Osteocyte (in vitro differentiated cells): ENCODE measurements around the gene CRAT. TPM values are rescaled to one million over a fixed set of nuclear protein-coding genes. Genes with fewer than 3 reads are reported as not detected.

ENCODE experiments used
- DNase-seq: peaks from one replicate; pipeline ENCODE4 v3.0.0; 2021; ENCODE audit warnings: mixed read lengths; ENCODE audit not compliant: unreplicated experiment; ENCODE audit errors: extremely low spot score
- H3K27ac Mint-ChIP-seq: one replicate; pipeline ENCODE4 v1.8.0; 2021; ENCODE audit warnings: mild to moderate bottlenecking, mixed read lengths; ENCODE audit not compliant: unreplicated experiment
- H3K27me3 Mint-ChIP-seq: one replicate; pipeline ENCODE4 v1.8.0; 2021; ENCODE audit warnings: mixed read lengths; ENCODE audit not compliant: unreplicated experiment
- H3K36me3 Mint-ChIP-seq: one replicate; pipeline ENCODE4 v1.8.0; 2021; ENCODE audit warnings: mixed read lengths; ENCODE audit not compliant: unreplicated experiment
- H3K4me1 Mint-ChIP-seq: one replicate; pipeline ENCODE4 v1.8.0; 2021; ENCODE audit warnings: mixed read lengths; ENCODE audit not compliant: unreplicated experiment
- H3K4me3 Mint-ChIP-seq: one replicate; pipeline ENCODE4 v1.8.0; 2021; ENCODE audit warnings: mild to moderate bottlenecking, moderate library complexity, mixed read lengths; ENCODE audit not compliant: unreplicated experiment
- H3K9me3 Mint-ChIP-seq: one replicate; pipeline ENCODE4 v1.8.0; 2021; ENCODE audit warnings: mixed read lengths; ENCODE audit not compliant: unreplicated experiment
- total RNA-seq: library from RNA; stranded (reverse); gene quantifications from 2 replicates; pipeline ENCODE4 v1.2.1, GENCODE V29; 2021
- TF ChIP-seq, protein P1 (sequence below): fragments of 200-600 bp; sonication (generic); IDR thresholded peaks from 2 replicates; pipeline ENCODE4 v1.5.0; 2021; ENCODE audit warnings: antibody characterized with exemption, mild to moderate bottlenecking, moderate library complexity

Gene CRAT
- total RNA-seq, 1 donor from 2014 or later: 55.1 TPM

DNA sequence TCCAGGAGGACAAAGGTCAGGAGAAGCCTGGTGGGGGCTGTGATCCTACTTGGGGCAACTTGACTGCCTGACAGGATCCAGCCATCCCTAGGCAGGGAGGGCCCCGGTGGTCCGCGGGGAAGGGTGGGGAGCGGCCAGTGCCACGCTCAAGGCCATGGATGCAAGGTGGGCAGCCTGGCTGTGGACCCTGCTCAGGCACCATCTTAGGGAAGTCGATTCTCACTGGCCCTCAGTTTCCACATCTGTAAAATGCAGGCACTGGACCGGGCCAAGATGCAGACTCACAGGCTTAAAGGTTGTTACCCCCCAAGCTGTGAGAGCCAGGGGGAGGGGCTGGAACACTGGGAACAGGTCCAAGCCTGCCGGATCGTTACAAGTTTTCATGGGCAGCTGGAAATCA lies 38.4 kb downstream of the CRAT start:
- no peak overlapping the region for H3K4me3 Mint-ChIP-seq
- no peaks in the 10 kb centered on the region for H3K27me3 Mint-ChIP-seq
- H3K36me3 Mint-ChIP-seq: peaks cover 8% of the 10 kb centered on the region
- TF ChIP-seq, protein P1, sequence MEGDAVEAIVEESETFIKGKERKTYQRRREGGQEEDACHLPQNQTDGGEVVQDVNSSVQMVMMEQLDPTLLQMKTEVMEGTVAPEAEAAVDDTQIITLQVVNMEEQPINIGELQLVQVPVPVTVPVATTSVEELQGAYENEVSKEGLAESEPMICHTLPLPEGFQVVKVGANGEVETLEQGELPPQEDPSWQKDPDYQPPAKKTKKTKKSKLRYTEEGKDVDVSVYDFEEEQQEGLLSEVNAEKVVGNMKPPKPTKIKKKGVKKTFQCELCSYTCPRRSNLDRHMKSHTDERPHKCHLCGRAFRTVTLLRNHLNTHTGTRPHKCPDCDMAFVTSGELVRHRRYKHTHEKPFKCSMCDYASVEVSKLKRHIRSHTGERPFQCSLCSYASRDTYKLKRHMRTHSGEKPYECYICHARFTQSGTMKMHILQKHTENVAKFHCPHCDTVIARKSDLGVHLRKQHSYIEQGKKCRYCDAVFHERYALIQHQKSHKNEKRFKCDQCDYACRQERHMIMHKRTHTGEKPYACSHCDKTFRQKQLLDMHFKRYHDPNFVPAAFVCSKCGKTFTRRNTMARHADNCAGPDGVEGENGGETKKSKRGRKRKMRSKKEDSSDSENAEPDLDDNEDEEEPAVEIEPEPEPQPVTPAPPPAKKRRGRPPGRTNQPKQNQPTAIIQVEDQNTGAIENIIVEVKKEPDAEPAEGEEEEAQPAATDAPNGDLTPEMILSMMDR: no peak
- no peak overlapping the region for H3K27ac Mint-ChIP-seq
- H3K9me3 Mint-ChIP-seq: no peaks in the 10 kb centered on the region
- H3K4me1 Mint-ChIP-seq: no peaks in the 10 kb centered on the region
- DNase-seq: no peak

DNA sequence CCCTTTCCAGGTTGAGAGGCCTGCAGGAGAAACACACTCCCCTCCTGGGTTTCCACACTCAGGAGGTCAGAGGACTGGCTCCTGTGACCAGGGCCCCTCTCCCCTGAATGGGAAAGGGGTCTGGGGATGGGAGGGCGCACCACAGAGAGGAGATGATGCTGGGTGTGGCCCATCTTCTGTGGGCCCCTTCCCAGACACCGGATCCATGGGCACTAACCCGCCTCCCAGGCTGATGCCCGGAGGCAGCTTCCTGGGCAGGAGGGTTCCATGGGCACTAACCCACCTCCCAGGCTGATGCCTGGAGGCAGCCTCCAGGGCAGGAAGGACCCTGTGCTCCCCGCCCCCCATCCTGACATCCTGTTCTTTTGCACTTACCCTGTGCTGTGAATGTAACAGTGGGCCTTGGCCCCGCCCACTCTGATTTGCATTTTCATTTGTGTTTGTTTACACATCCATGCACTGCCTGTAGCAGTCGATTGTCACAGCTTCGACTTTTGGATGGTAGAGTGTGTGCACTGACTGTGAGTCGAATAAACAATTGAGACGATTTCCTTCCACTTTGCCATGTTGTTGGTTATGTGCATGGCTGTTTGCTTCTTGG lies 39.0 kb downstream of the CRAT start:
- Mint-ChIP-seq H3K36me3 (peaks cover 8% of the 10 kb centered on the region), H3K27ac (no peak overlapping the region), H3K27me3 (no peaks in the 10 kb centered on the region), H3K4me1 (no peaks in the 10 kb centered on the region), H3K9me3 (no peaks in the 10 kb centered on the region), H3K4me3 (no peak overlapping the region)
- DNase-seq: no peak
- TF ChIP-seq, protein P1: no peak

DNA sequence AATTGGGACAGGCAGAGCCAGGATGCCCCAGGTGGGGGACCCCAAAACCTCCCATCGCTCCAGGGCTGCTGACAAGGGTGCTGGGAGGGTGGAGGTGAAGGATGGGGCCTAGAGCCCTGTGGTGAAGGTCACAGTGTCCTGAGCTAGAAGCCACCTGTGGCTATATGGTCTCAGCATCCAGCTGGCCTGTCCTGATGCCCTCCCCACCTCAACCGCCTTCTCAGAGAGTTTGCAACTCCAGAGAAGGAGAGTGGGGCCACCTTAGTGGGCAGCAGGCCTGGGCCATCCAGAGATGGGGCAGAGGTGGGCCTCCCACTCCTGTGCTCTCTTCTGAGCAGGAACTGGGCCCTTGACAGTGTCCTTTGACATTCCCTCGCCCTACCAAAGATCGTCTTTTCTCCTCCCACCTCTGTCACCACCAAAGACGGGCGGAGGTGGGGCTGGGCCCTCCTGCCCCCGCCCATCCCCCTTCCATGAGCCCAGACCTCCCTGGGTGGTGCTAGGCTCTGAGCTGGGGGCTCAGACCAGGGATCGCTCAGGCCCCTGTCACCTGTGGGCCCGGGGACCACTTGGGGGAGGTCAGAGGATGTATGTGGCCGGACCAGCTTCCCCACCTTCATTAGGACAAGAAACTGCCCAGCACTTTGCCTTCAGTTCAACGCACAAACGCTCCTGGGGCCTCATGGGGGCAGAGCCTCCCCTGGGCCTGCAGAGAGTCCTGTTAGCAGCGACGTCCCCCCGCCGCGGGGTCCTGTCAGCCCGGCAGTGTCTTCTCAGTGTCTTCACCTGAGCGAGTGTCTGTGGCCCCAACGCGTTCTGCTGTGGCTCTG lies 39.7 kb downstream of the CRAT start:
- Mint-ChIP-seq H3K27me3 (no peaks in the 10 kb centered on the region), H3K36me3 (peaks cover 9% of the 10 kb centered on the region)
- DNase-seq: no peak

DNA sequence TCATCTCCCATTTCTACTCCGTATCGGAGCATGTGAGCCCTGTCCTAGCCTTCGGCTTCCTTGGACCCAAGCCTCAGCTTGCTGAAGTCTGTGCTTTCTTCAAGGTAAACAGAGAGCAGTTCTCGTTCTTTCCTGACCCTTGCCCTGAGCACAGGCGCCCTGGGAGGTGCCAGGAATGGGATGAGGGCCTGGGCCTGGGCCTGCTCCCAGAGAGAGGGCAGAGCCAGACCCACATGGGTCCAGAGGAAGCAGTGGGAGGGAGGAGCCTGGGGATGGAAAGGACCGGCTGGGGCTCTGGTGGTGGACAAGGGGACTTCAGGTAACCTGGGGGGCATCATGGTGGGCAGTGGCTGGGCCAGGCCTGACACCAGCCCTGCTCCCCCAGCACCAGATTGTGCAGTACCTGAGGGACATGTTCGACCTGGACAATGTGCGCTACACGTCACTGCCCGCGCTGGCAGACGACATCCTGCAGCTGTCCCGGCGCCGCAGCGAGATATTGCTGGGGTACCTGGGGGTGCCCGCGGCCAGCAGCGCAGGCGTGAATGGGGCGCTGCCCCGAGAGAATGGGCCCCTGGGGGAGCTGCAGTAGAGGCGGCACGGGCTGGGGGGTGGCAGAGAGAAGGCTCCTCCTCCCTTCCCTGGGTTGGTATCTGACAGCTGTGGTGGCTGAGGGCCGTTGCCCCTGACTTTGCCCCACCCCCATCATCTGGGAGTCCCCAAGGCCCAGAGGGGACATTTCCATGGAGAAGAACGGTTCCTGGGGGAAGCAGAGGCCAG lies 40.5 kb downstream of the CRAT start:
- Mint-ChIP-seq H3K9me3 (no peaks in the 10 kb centered on the region), H3K4me1 (no peaks in the 10 kb centered on the region), H3K27me3 (no peaks in the 10 kb centered on the region), H3K4me3 (no peak overlapping the region), H3K36me3 (peaks cover 12% of the 10 kb centered on the region), H3K27ac (no peak overlapping the region)
- DNase-seq: no peak
- TF ChIP-seq, protein P1: no peak

More for the DNA sequence above, 39.7 kb downstream of the CRAT start:
- Mint-ChIP-seq H3K4me1 (no peaks in the 10 kb centered on the region), H3K9me3 (no peaks in the 10 kb centered on the region), H3K27ac (no peak overlapping the region), H3K4me3 (no peak overlapping the region)
- TF ChIP-seq, protein P1: no peak
